SU-DHL-6 (cell line): ENCODE data around the gene RAB3GAP1.

ENCODE experiments used
- CTCF ChIP-seq: fragments of 200-600 bp; sonication (generic); IDR thresholded peaks from one replicate; pipeline ENCODE4 v1.5.1; 2017; ENCODE audit warnings: antibody characterized with exemption, mild to moderate bottlenecking, low read length, moderate library complexity; ENCODE audit not compliant: insufficient read depth, poor library complexity, severe bottlenecking
- EZH2phosphoT487 ChIP-seq: fragments of 200-600 bp; sonication (generic), shearing (Covaris generic); conservative IDR thresholded peaks from 2 replicates; pipeline ENCODE4 v1.6.1; 2018; ENCODE audit warnings: mild to moderate bottlenecking, antibody characterized with exemption, low read length, moderate library complexity, mixed read lengths

GRCh38 chr2:135030826-135031225, 21.3 kb upstream of the RAB3GAP1 start:
- TF ChIP-seq CTCF (no peak), EZH2phosphoT487 (no peak)
